Natural killer cell (primary cell): ENCODE measurements around the gene PYHIN1. TPM values are rescaled to one million over a fixed set of nuclear protein-coding genes. Genes with fewer than 3 reads are reported as not detected.

Source experiments
- ATAC-seq, 3 donors: fragments of 150-1000 bp in 2 of 3; fragments of 200-7000 bp in 1 of 3; cut with Tn5 transposase; 1 replicate in 1 of 3; 2 replicates in 2 of 3; pipeline ENCODE4 v1.10.0; 2021; ENCODE audit warnings: mild to moderate bottlenecking in 2 of 3, moderate library complexity in 2 of 3
- DNase-seq, 2 donors: peaks; one replicate each; pipeline versions ENCODE4 v3.0.0 to v3.0.0-alpha.2; 2013 to 2021; ENCODE audit warnings: mixed read lengths in 1 of 2
- H3K27ac ChIP-seq: one replicate; pipeline ENCODE4 v1.5.1; 2013; ENCODE audit warnings: mild to moderate bottlenecking, low read length
- H3K27me3 ChIP-seq: one replicate; pipeline ENCODE4 v1.6.1; 2013; ENCODE audit warnings: low read length; ENCODE audit not compliant: control insufficient read depth, insufficient read depth
- H3K36me3 ChIP-seq: one replicate; pipeline ENCODE4 v1.6.1; 2013; ENCODE audit warnings: low read length; ENCODE audit not compliant: control insufficient read depth, insufficient read depth
- H3K4me1 ChIP-seq: one replicate; pipeline ENCODE4 v1.6.1; 2013; ENCODE audit warnings: low read length; ENCODE audit not compliant: control insufficient read depth, insufficient read depth
- H3K4me3 ChIP-seq: one replicate; pipeline ENCODE4 v1.5.1; 2013; ENCODE audit warnings: low read length
- H3K9me3 ChIP-seq: one replicate; pipeline ENCODE4 v1.6.1; 2013; ENCODE audit warnings: low read length; ENCODE audit not compliant: control insufficient read depth, insufficient read depth
- H3K27ac Mint-ChIP-seq, 2 donors: one replicate each; pipeline ENCODE4 v1.8.0; 2022; ENCODE audit warnings: mild to moderate bottlenecking in 2 of 2, mixed read lengths in 2 of 2, moderate library complexity in 1 of 2
- H3K27me3 Mint-ChIP-seq, 2 donors: one replicate each; pipeline ENCODE4 v1.8.0; 2022; ENCODE audit warnings: low read depth in 2 of 2, mixed read lengths in 2 of 2
- H3K36me3 Mint-ChIP-seq: one replicate; pipeline ENCODE4 v1.8.0; 2022; ENCODE audit warnings: mixed read lengths
- H3K4me1 Mint-ChIP-seq, 2 donors: one replicate each; pipeline ENCODE4 v1.8.0; 2022; ENCODE audit warnings: mixed read lengths in 2 of 2
- H3K4me3 Mint-ChIP-seq: one replicate; pipeline ENCODE4 v1.8.0; 2022; ENCODE audit warnings: mild to moderate bottlenecking, moderate library complexity, mixed read lengths
- H3K9me3 Mint-ChIP-seq, 2 donors: one replicate each; pipeline ENCODE4 v1.8.0; 2022; ENCODE audit warnings: mixed read lengths in 2 of 2
- CTCF ChIP-seq: fragments of 200-600 bp; IDR thresholded peaks from one replicate; pipeline ENCODE4 v1.8.0; 2022; ENCODE audit warnings: antibody characterized with exemption
- WGBS: methylation state at CpG from one replicate; pipeline ENCODE4 v1.1.7; 2013; ENCODE audit warnings: missing lambda C conversion rate; ENCODE audit not compliant: insufficient coverage; 5-methylcytosine and 5-hydroxymethylcytosine counted together
- intact Hi-C: fragments of 100-400 bp; cut with micrococcal nuclease; formaldehyde crosslinking; loops from one replicate; pipeline ENCODE4 v1.14.2; 2022
- total RNA-seq, 4 donors: library from RNA; stranded (reverse); fragments of 120-200 nt in 1 of 4; gene quantifications; one replicate each; pipeline versions ENCODE4 v1.2.3 to v1.2.4, GENCODE V29; 2013 to 2022

The PYHIN1 gene
- total RNA-seq, 3 donors from 2014 or later (not counting 1 experiment from before 2014, with no cell fraction given): 171 to 313 (median 197) TPM

DNA sequence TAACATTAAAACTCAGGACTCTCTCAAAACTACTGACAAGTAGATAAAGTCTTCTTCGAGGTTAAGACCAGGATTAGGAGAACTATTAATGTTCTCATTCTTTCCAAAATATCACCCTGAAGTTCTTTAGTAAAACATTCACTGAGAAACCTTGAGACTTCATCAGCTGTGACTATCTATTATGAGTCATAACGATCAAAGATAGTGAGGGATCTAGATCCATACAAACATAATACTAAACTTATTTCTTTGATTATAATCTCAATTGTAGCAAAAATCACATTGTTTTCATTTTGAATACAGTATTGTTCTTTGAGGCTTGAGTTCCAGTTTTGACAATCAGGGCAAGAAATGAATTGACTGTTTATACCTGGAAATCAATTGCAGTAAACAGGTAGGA is 11.1 kb downstream of the PYHIN1 start:
- Mint-ChIP-seq H3K4me3 (no peak overlapping the region), H3K27ac (peak overlapping the region; percentile 83 to 84), H3K36me3 (peaks cover 62% of the 10 kb centered on the region), H3K4me1 (peaks cover 80 to 86% of the 10 kb centered on the region in 2 donors), H3K27me3 (no peaks in the 10 kb centered on the region), H3K9me3 (no peaks in the 10 kb centered on the region)
- Histone ChIP-seq H3K27me3 (no peaks in the 10 kb centered on the region), H3K36me3 (peaks cover 88% of the 10 kb centered on the region), H3K4me3 (no peak overlapping the region), H3K27ac (no peak overlapping the region), H3K4me1 (peaks cover 6% of the 10 kb centered on the region), H3K9me3 (no peaks in the 10 kb centered on the region)
- no peak for TF ChIP-seq CTCF
- no peak for ATAC-seq
- intact Hi-C loops: no loop called here
- WGBS: 75% methylated on average over 1 of the region's 2 CpGs
- no peak for DNase-seq

- intact Hi-C loops: no loop called here
- peaks cover 83 to 88% of the 10 kb centered on the region in 2 donors for H3K4me1 Mint-ChIP-seq
- ATAC-seq (no peak), DNase-seq (no peak)
- Histone ChIP-seq H3K4me3 (no peak overlapping the region), H3K36me3 (peaks cover 90% of the 10 kb centered on the region), H3K9me3 (no peaks in the 10 kb centered on the region), H3K27me3 (no peaks in the 10 kb centered on the region), H3K27ac (no peak overlapping the region), H3K4me1 (peaks cover 4% of the 10 kb centered on the region)
- peaks cover 68% of the 10 kb centered on the region for H3K36me3 Mint-ChIP-seq
- H3K4me3 Mint-ChIP-seq: peak overlapping the region; percentile 14
- WGBS: no CpG with 5 or more reads among the region's 1 CpG
- H3K9me3 Mint-ChIP-seq: no peaks in the 10 kb centered on the region
- peak overlapping the region; percentile 83 to 84 for H3K27ac Mint-ChIP-seq
- no peak for TF ChIP-seq CTCF
- H3K27me3 Mint-ChIP-seq: no peaks in the 10 kb centered on the region
Measured at GRCh38 chr1:158943059-158943458, 11.7 kb downstream of the PYHIN1 start.

DNA sequence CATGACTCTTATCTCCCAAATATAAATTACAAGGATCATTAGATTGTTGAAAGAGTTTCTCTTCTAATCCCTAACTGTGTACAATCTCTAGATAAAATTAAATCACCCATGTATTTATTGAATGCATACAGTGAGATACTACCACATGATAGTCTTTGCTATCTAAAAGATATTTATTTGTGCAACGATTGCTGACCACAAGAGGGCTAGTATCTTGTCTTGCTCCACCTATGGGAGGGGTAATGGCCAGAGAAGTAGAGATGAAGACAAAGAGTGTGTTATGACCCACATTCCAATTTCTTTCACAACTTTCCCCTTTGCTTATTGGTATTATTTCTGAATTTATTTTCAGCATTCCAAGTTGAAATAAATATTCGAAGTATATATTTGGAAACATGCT is 13.7 kb downstream of the PYHIN1 start:
- Histone ChIP-seq H3K36me3 (peaks cover 91% of the 10 kb centered on the region), H3K9me3 (no peaks in the 10 kb centered on the region), H3K4me3 (no peak overlapping the region), H3K4me1 (no peaks in the 10 kb centered on the region), H3K27ac (no peak overlapping the region), H3K27me3 (no peaks in the 10 kb centered on the region)
- ATAC-seq: no peak
- no peak for TF ChIP-seq CTCF
- peak overlapping the region; percentile 83 to 84 for H3K27ac Mint-ChIP-seq
- no peak for DNase-seq
- WGBS: no CpG with 5 or more reads among the region's 2 CpGs
- peaks cover 72% of the 10 kb centered on the region for H3K36me3 Mint-ChIP-seq
- peak overlapping the region; percentile 9 for H3K4me3 Mint-ChIP-seq
- H3K9me3 Mint-ChIP-seq: no peaks in the 10 kb centered on the region
- no peaks in the 10 kb centered on the region for H3K27me3 Mint-ChIP-seq
- peaks cover 85 to 89% of the 10 kb centered on the region in 2 donors for H3K4me1 Mint-ChIP-seq
- intact Hi-C loops: no loop called here

GRCh38 chr1:158946785-158947184 is 15.4 kb downstream of the PYHIN1 start:
- H3K36me3 Mint-ChIP-seq: peaks cover 85% of the 10 kb centered on the region
- H3K36me3 ChIP-seq: peaks cover 95% of the 10 kb centered on the region

More at GRCh38 chr1:158946785-158947184, 15.4 kb downstream of the PYHIN1 start:
- DNase-seq: no peak
- Mint-ChIP-seq H3K4me3 (peak overlapping the region; percentile 43), H3K27me3 (no peaks in the 10 kb centered on the region), H3K4me1 (peaks cover 87 to 90% of the 10 kb centered on the region in 2 donors), H3K9me3 (no peaks in the 10 kb centered on the region), H3K27ac (peak overlapping the region; percentile 83 to 84)
- H3K9me3 ChIP-seq: no peaks in the 10 kb centered on the region
- no peak overlapping the region for H3K4me3 ChIP-seq
- no peak for TF ChIP-seq CTCF
- H3K27ac ChIP-seq: no peak overlapping the region
- ATAC-seq: no peak
- no peaks in the 10 kb centered on the region for H3K27me3 ChIP-seq
- H3K4me1 ChIP-seq: peaks cover under 1% of the 10 kb centered on the region
- intact Hi-C loops: no loop called here
